Endothelial cell of umbilical vein (primary cell): Measurements from ENCODE around the gene CHST11. TPM values are rescaled to one million over a fixed set of nuclear protein-coding genes. Genes with fewer than 3 reads are reported as not detected.

ENCODE experiments used
- BruUV-seq: library from RNA; stranded (reverse); fragments of 400-500 nt; replicated peaks from 2 replicates; lab custom pipeline; 2021; lab: Mats Ljungman, UMichigan
- CTCF ChIA-PET: fragments of 300-600, 350-600 bp; sonication (Branson Sonifier 250); formaldehyde crosslinking; loops from one replicate; lab custom pipeline; 2021; ENCODE audit warnings: antibody characterized with exemption, inconsistent platforms; lab: Charles Lee
- POLR2A ChIA-PET: fragments of 300-600, 350-600 bp; sonication (Branson Sonifier 250); formaldehyde crosslinking; loops from one replicate; lab custom pipeline; 2021; ENCODE audit warnings: antibody characterized with exemption, inconsistent platforms; lab: Charles Lee
- DNase-seq: peaks from one replicate; pipeline ENCODE4 v3.0.0-alpha.2; 2011; ENCODE audit warnings: low read depth, low spot score
- FAIRE-seq: peaks from 2 replicates; lab custom pipeline; 2011; peaks lifted over from hg19 to GRCh38; lab: Jason Lieb, UNC
- H2AFZ ChIP-seq: 2 replicates; pipeline ENCODE4 v1.6.0; 2012; ENCODE audit warnings: low read depth, low read length, control low read depth, inconsistent platforms
- H3K27ac ChIP-seq: 2 replicates; pipeline ENCODE4 v1.5.1; 2011; ENCODE audit warnings: low read depth, mild to moderate bottlenecking, control low read depth, low read length, moderate library complexity; ENCODE audit not compliant: insufficient read depth
- H3K27me3 ChIP-seq, 2 experiments: 2 replicates each; pipeline versions ENCODE4 v1.6.0 to v1.6.1; 2011; ENCODE audit warnings: low read length in 2 of 2, mixed read lengths in 1 of 2; ENCODE audit not compliant: control insufficient read depth in 2 of 2, insufficient read depth in 2 of 2
- H3K36me3 ChIP-seq, 2 experiments: 2 replicates in 1 of 2; 3 replicates in 1 of 2; pipeline ENCODE4 v1.5.1; 2011; ENCODE audit warnings: low read length in 2 of 2, mild to moderate bottlenecking in 1 of 2, moderate library complexity in 1 of 2; ENCODE audit not compliant: control insufficient read depth in 2 of 2, insufficient read depth in 2 of 2; ENCODE audit errors: extremely low read depth in 1 of 2
- H3K4me1 ChIP-seq: 3 replicates; pipeline ENCODE4 v1.5.1; 2011; ENCODE audit warnings: mild to moderate bottlenecking, low read length; ENCODE audit not compliant: control insufficient read depth, insufficient read depth; ENCODE audit errors: extremely low read depth
- H3K4me2 ChIP-seq: 2 replicates; pipeline ENCODE4 v1.6.1; 2011; ENCODE audit warnings: low read length, control low read depth, mixed read lengths; ENCODE audit not compliant: insufficient read depth
- H3K4me3 ChIP-seq, 3 experiments: fragments of 200-600 bp in 1 of 3; sonication (generic), shearing (Covaris generic) in 1 of 3; replicated peaks in 1 of 3; 2 replicates each; pipeline ENCODE4 v1.5.1; 2011 to 2016; ENCODE audit warnings: control low read depth in 3 of 3, low read length in 3 of 3, mild to moderate bottlenecking in 2 of 3, inconsistent platforms in 1 of 3, low read depth in 1 of 3, moderate library complexity in 1 of 3; ENCODE audit not compliant: insufficient read depth in 1 of 3
- H3K79me2 ChIP-seq: 2 replicates; pipeline ENCODE4 v1.6.0; 2012; ENCODE audit warnings: low read length, inconsistent platforms; ENCODE audit not compliant: control insufficient read depth, insufficient read depth
- H3K9ac ChIP-seq: replicated peaks from 2 replicates; pipeline ENCODE3; 2011; ENCODE audit warnings: low read length, control low read depth; ENCODE audit not compliant: insufficient read depth; ENCODE audit errors: extremely low read depth
- H3K9me1 ChIP-seq: replicated peaks from 3 replicates; pipeline ENCODE4 v1.6.0; 2011; ENCODE audit warnings: mild to moderate bottlenecking, low read length; ENCODE audit not compliant: control insufficient read depth, insufficient read depth; ENCODE audit errors: extremely low read depth
- H3K9me3 ChIP-seq: replicated peaks from 2 replicates; pipeline ENCODE4 v1.5.1; 2012; ENCODE audit warnings: low read length, inconsistent platforms; ENCODE audit not compliant: control insufficient read depth, insufficient read depth
- H4K20me1 ChIP-seq: replicated peaks from 2 replicates; pipeline ENCODE3; 2011; ENCODE audit warnings: mild to moderate bottlenecking, low read length; ENCODE audit not compliant: control insufficient read depth, insufficient read depth; ENCODE audit errors: extremely low read depth
- EZH2 ChIP-seq: IDR thresholded peaks from 2 replicates; pipeline ENCODE4 v1.6.1; 2012; ENCODE audit warnings: borderline replicate concordance, low read depth, mild to moderate bottlenecking, moderate library complexity, low read length, inconsistent platforms; ENCODE audit not compliant: severe bottlenecking
- FOS ChIP-seq: IDR thresholded peaks from 2 replicates; pipeline ENCODE4 v1.6.1; 2011; ENCODE audit warnings: mild to moderate bottlenecking, low read length, moderate library complexity, borderline replicate concordance; ENCODE audit not compliant: insufficient read depth
- GATA2 ChIP-seq: IDR thresholded peaks from 2 replicates; pipeline ENCODE4 v1.7.0; 2011; ENCODE audit warnings: low read depth, mild to moderate bottlenecking, moderate library complexity, mixed read lengths, low read length; ENCODE audit not compliant: insufficient read length, insufficient read depth
- JUN ChIP-seq: IDR thresholded peaks from 2 replicates; pipeline ENCODE4 v1.6.1; 2011; ENCODE audit warnings: borderline replicate concordance, low read depth; ENCODE audit not compliant: insufficient read length, insufficient read depth
- MYC ChIP-seq: IDR thresholded peaks from one replicate; pipeline ENCODE4 v1.6.1; 2011; ENCODE audit warnings: mild to moderate bottlenecking, low read depth, low read length
- POLR2A ChIP-seq: IDR thresholded peaks from 2 replicates; pipeline ENCODE4 v1.6.1; 2012; ENCODE audit warnings: low read depth, mild to moderate bottlenecking, control low read depth, low read length
- POLR2AphosphoS5 ChIP-seq: IDR thresholded peaks from 2 replicates; pipeline ENCODE4 v1.6.1; 2012; ENCODE audit warnings: low read depth, mild to moderate bottlenecking, control low read depth, low read length, moderate library complexity; ENCODE audit not compliant: insufficient read depth
- dilution Hi-C: fragments of 300-500 bp; cut with MboI; formaldehyde crosslinking; loops from one replicate; pipeline ENCODE4 v1.15.0; 2019; ENCODE audit warnings: low sequenced_read_pairs; ENCODE audit not compliant: extremely low pct_ligation_motif_present
- intact Hi-C: fragments of 100-400 bp; cut with micrococcal nuclease; formaldehyde crosslinking; loops from one replicate; pipeline ENCODE4 v1.10.0; 2022
- polyA plus RNA-seq, 4 experiments: library from polyadenylated mRNA; depleted of rRNA in 3 of 4; stranded (reverse) in 3 of 4; unstranded in 1 of 4; fragments of >200 nt; gene quantifications; 2 replicates each; pipeline versions ENCODE4 v1.2.1 to v1.2.3, GENCODE V29; 2011 to 2012; ENCODE audit warnings: missing spikeins in 1 of 4
- total RNA-seq: library from RNA; stranded (reverse); gene quantifications from 2 replicates; pipeline ENCODE4 v1.2.3, GENCODE V29; 2021
- TF ChIP-seq, protein P1 (sequence below): IDR thresholded peaks from 2 replicates; pipeline ENCODE4 v1.6.1; 2011; ENCODE audit not compliant: insufficient read depth, insufficient read length
- TF ChIP-seq, protein P2 (sequence below), 2 donors: IDR thresholded peaks; 1 replicate in 1 of 2; 2 replicates in 1 of 2; pipeline ENCODE4 v1.5.1; 2011; ENCODE audit warnings: low read length in 2 of 2, mild to moderate bottlenecking in 2 of 2, moderate library complexity in 2 of 2, control low read depth in 1 of 2, inconsistent platforms in 1 of 2, low read depth in 1 of 2; ENCODE audit not compliant: insufficient read depth in 1 of 2; ENCODE audit errors: extremely low read depth in 1 of 2

Gene CHST11
- total and polyA plus RNA-seq, 2 donors (not counting 3 experiments of a cell fraction or from before 2014, with no cell fraction given) = 19.7 to 20.9 TPM

DNA sequence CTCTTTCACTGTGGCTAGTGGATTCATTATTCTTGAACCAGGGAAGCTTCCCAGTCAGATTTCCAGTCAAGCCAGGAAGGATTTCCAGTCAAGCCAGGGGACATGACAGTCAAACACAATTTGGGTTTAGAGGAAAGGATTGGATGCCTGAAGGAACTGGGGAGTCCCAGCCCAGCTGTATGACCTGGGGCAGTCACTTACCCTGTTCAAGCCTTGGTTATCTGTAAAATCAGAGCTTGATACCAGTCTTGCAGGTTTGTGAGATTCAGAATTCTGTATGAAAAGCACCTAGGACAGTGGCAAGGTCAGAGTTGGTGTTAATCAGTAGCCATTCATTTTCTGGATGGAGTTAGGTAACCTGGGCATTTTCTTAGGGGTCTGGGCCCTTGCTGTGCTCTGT, 152.7 kb downstream of the CHST11 start:
- Histone ChIP-seq H3K79me2 (peaks cover 2% of the 10 kb centered on the region), H3K9me3 (no peaks in the 10 kb centered on the region), H3K4me1 (peaks cover 13% of the 10 kb centered on the region), H3K9me1 (no peaks in the 10 kb centered on the region), H3K27me3 (no peaks in the 10 kb centered on the region), H3K27ac (no peak overlapping the region), H3K9ac (no peak overlapping the region), H2AFZ (no peak overlapping the region), H3K36me3 (no peaks in the 10 kb centered on the region), H4K20me1 (no peaks in the 10 kb centered on the region), H3K4me3 (no peak overlapping the region), H3K4me2 (no peak overlapping the region)
- TF ChIP-seq POLR2AphosphoS5 (no peak), JUN (no peak), EZH2 (no peak), FOS (no peak), MYC (no peak), GATA2 (no peak), POLR2A (no peak)
- TF ChIP-seq, protein P1, sequence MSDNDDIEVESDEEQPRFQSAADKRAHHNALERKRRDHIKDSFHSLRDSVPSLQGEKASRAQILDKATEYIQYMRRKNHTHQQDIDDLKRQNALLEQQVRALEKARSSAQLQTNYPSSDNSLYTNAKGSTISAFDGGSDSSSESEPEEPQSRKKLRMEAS = no peak
- TF ChIP-seq, protein P2, sequence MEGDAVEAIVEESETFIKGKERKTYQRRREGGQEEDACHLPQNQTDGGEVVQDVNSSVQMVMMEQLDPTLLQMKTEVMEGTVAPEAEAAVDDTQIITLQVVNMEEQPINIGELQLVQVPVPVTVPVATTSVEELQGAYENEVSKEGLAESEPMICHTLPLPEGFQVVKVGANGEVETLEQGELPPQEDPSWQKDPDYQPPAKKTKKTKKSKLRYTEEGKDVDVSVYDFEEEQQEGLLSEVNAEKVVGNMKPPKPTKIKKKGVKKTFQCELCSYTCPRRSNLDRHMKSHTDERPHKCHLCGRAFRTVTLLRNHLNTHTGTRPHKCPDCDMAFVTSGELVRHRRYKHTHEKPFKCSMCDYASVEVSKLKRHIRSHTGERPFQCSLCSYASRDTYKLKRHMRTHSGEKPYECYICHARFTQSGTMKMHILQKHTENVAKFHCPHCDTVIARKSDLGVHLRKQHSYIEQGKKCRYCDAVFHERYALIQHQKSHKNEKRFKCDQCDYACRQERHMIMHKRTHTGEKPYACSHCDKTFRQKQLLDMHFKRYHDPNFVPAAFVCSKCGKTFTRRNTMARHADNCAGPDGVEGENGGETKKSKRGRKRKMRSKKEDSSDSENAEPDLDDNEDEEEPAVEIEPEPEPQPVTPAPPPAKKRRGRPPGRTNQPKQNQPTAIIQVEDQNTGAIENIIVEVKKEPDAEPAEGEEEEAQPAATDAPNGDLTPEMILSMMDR (IDR thresholded peaks at IDR 0.05; ENCODE audit: extremely low read depth in 1 of 2, insufficient read depth in 1 of 2, low read depth in 1 of 2, low read length in 2 of 2) = no peak
- dilution Hi-C loops (no loop called here), intact Hi-C loops (no loop called here)
- FAIRE-seq (no peak), DNase-seq (no peak)
- BruUV-seq = no TSS peak
- ChIA-PET CTCF (interaction anchor here (1.3 to 3.8 kb wide), 4 partner anchors 14 to 228 kb away, joined by 3 to 15 read pairs (median 4); no protein-coding TSS in a partner anchor), POLR2A (no interaction called here)
